ENCODE results near the gene MRAS. TPM values are rescaled to one million over a fixed set of nuclear protein-coding genes. Genes with fewer than 3 reads are reported as not detected.

The MRAS gene
- total and polyA plus RNA-seq, 2 of the 4 experiments (the other 2 are of a cell fraction) = 59.3 to 60.6 TPM

GRCh38 chr3:138441256-138441655, 92.9 kb downstream of the MRAS start:
- no peak overlapping the region for H3K56ac ChIP-seq (ENCODE audit: extremely low read depth, insufficient read depth, low read length)
- no peak overlapping the region for H3K14ac ChIP-seq (replicated peaks; ENCODE audit: low read depth, low read length)
- no peak for DNase-seq
- ATAC-seq (ENCODE audit: low read depth) = no peak
- no peak overlapping the region for H4K5ac ChIP-seq (ENCODE audit: low read depth, low read length)
- H3K23ac ChIP-seq (ENCODE audit: low read depth, low read length) = no peak overlapping the region
- no peak overlapping the region for H4K8ac ChIP-seq (ENCODE audit: low read depth in 2 of 2, low read length in 2 of 2)
- POLR2A ChIA-PET (ENCODE audit: unreplicated experiment) = no interaction called here
- H2AFZ ChIP-seq (replicated peaks; ENCODE audit: low read length, poor library complexity) = peak overlapping the region; percentile 8
- CTCF ChIA-PET = interaction anchor here (0.7 kb wide), 1 partner anchor 493 kb away, joined by 3 read pairs; no protein-coding TSS in a partner anchor
- in situ Hi-C loops (cut with MboI; ENCODE audit: low sequenced_read_pairs) = no loop called here
- H3K4me3 ChIP-seq (ENCODE audit: insufficient read depth, low read depth, low read length) = no peak overlapping the region
- no peak overlapping the region for H2BK20ac ChIP-seq (ENCODE audit: low read depth, low read length)
- H3K18ac ChIP-seq (ENCODE audit: low read depth, low read length) = no peak overlapping the region
- peaks cover 31% of the 10 kb centered on the region for H3K27me3 ChIP-seq (ENCODE audit: control insufficient read depth, insufficient read depth, low read length)
- dilution Hi-C loops (cut with HindIII; ENCODE audit: low sequenced_read_pairs, unreplicated experiment) = no loop called here
- no peak overlapping the region for H3K4ac ChIP-seq (ENCODE audit: low read depth, low read length)
- BruUV-seq (replicated peaks) = no TSS peak
- H3K27ac ChIP-seq (ENCODE audit: insufficient read depth, low read length) = no peak overlapping the region
- H3K9ac ChIP-seq (ENCODE audit: low read depth, low read length) = no peak overlapping the region
- H2BK15ac ChIP-seq (ENCODE audit: low read depth, low read length) = no peak overlapping the region
- H3K79me1 ChIP-seq (ENCODE audit: low read depth in 1 of 2, low read length in 2 of 2) = no peaks in the 10 kb centered on the region
- no peaks in the 10 kb centered on the region for H3K36me3 ChIP-seq (ENCODE audit: control insufficient read depth, insufficient read depth, low read length)
- H3K4me2 ChIP-seq (ENCODE audit: low read depth, low read length) = no peak overlapping the region
- H2BK5ac ChIP-seq (ENCODE audit: low read depth, low read length, poor library complexity, severe bottlenecking) = no peak overlapping the region
- H3K9me3 ChIP-seq (ENCODE audit: control insufficient read depth, insufficient read depth, low read length) = no peaks in the 10 kb centered on the region
- peaks cover 7% of the 10 kb centered on the region; the same call in 1 of the 2 replicates for H3K4me1 ChIP-seq (ENCODE audit: control insufficient read depth, insufficient read depth, low read length)
- intact Hi-C loops (cut with micrococcal nuclease) = no loop called here
- no peak overlapping the region for H2BK120ac ChIP-seq (ENCODE audit: low read depth, low read length)
- peaks cover 6% of the 10 kb centered on the region; the same call in 1 of the 2 replicates for H3K9me1 ChIP-seq (ENCODE audit: insufficient read depth, low read length)
- H2AK5ac ChIP-seq (ENCODE audit: low read depth, low read length) = no peak overlapping the region
- H4K20me1 ChIP-seq (ENCODE audit: insufficient read depth, low read length) = no peaks in the 10 kb centered on the region
- peak overlapping the region; percentile 10 for H2AK9ac ChIP-seq (replicated peaks; ENCODE audit: low read depth, low read length, poor library complexity)
- WGBS, 2 experiments (ENCODE audit: extremely low coverage in 2 of 2, insufficient read length in 1 of 2) = no CpG with 5 or more reads among the region's 2 CpGs
- no peak overlapping the region for H4K91ac ChIP-seq (ENCODE audit: insufficient read depth, low read depth, low read length)
- no peak for TF ChIP-seq SMC3 (IDR thresholded peaks at IDR 0.05; ENCODE audit: low read depth, low read length)
- TF ChIP-seq RAD21 (IDR thresholded peaks at IDR 0.05; ENCODE audit: low read length) = no peak
- TF ChIP-seq CEBPB (IDR thresholded peaks at IDR 0.05; ENCODE audit: low read depth, low read length) = no peak
- TF ChIP-seq RFX5 (IDR thresholded peaks at IDR 0.05; ENCODE audit: low read depth, low read length) = no peak
- TF ChIP-seq CHD1 (IDR thresholded peaks at IDR 0.05; ENCODE audit: low read depth, low read length) = no peak
- TF ChIP-seq NFE2L2 (IDR thresholded peaks at IDR 0.05; ENCODE audit: low read depth, low read length) = no peak
- no peak for TF ChIP-seq CTCF (conservative IDR thresholded peaks at IDR 0.05; ENCODE audit: low read depth, low read length)
- TF ChIP-seq MAZ (IDR thresholded peaks at IDR 0.05; ENCODE audit: borderline replicate concordance, low read depth, low read length) = no peak
